ENCODE results near the gene AKAP1. TPM values are rescaled to one million over a fixed set of nuclear protein-coding genes. Genes with fewer than 3 reads are reported as not detected.

Gene AKAP1
- total RNA-seq, 2 experiments from 2014 or later: 41.8 to 49.0 TPM

- BruUV-seq (replicated peaks): no TSS peak
Measured at GRCh38 chr17:57140316-57140715, 55.3 kb downstream of the AKAP1 start.

DNA sequence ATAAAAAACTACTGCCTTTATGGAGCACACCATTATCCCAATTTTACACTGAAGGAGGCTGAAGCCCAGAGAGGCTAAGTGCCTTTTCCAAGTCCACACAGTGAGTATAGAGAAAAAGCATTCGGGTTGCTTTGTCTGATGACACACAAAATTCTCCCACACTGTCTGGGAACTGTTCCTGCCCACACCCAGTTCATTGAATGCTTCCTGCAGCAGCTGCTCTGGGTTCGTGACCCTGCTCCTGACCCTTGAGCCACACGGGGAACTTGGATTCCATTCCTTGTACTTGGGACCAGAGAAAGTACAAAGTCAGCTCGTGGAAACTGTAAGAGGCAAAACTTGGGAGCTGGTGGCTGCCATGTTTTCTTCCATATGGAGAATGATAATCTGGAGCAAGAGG, 57.9 kb downstream of the AKAP1 start:
- Histone ChIP-seq H3K9me3 (ENCODE audit: low read length) (no peaks in the 10 kb centered on the region), H3K4me3 (ENCODE audit: low read depth, low read length, poor library complexity, severe bottlenecking) (no peak overlapping the region), H3K9me2 (ENCODE audit: insufficient read depth, low read length) (no peaks in the 10 kb centered on the region), H3K36me3 (ENCODE audit: insufficient read depth, low read length) (no peaks in the 10 kb centered on the region), H2AFZ (ENCODE audit: low read length) (no peak overlapping the region), H3K27ac (ENCODE audit: low read depth, low read length, poor library complexity, severe bottlenecking) (no peak overlapping the region), H4K20me1 (ENCODE audit: insufficient read depth, low read length) (no peaks in the 10 kb centered on the region), H3K79me2 (ENCODE audit: insufficient read depth, low read depth, low read length) (no peaks in the 10 kb centered on the region), H3K4me1 (ENCODE audit: insufficient read depth, low read length, poor library complexity, severe bottlenecking) (no peaks in the 10 kb centered on the region), H3K4me2 (ENCODE audit: low read length) (no peak overlapping the region)
- no peak for DNase-seq (ENCODE audit: low spot score)
- ChIA-PET CTCF (ENCODE audit: unreplicated experiment) (interaction anchor here (0.6 kb wide), 1 partner anchor 43 kb away, joined by 3 read pairs; no protein-coding TSS in a partner anchor), POLR2A (no interaction called here)
- TF ChIP-seq CTCF (conservative IDR thresholded peaks at IDR 0.05; ENCODE audit: low read length): no peak
- no peak for TF ChIP-seq EZH2phosphoT487 (IDR thresholded peaks at IDR 0.05; ENCODE audit: borderline replicate concordance, low read depth, low read length)
- intact Hi-C loops (cut with micrococcal nuclease; ENCODE audit: unreplicated experiment): no loop called here
- no TSS peak for BruUV-seq (replicated peaks)

More at GRCh38 chr17:57140316-57140715, 55.3 kb downstream of the AKAP1 start:
- no peaks in the 10 kb centered on the region for H3K9me3 ChIP-seq (ENCODE audit: low read length)
- no peak for TF ChIP-seq CTCF (conservative IDR thresholded peaks at IDR 0.05; ENCODE audit: low read length)
- TF ChIP-seq EZH2phosphoT487 (IDR thresholded peaks at IDR 0.05; ENCODE audit: borderline replicate concordance, low read depth, low read length): no peak
- ChIA-PET CTCF (ENCODE audit: unreplicated experiment) (no interaction called here), POLR2A (interaction anchor here (0.7 kb wide), 1 partner anchor 587 kb away, joined by 3 read pairs; no protein-coding TSS in a partner anchor)
- no peaks in the 10 kb centered on the region for H3K36me3 ChIP-seq (ENCODE audit: insufficient read depth, low read length)
- H3K9me2 ChIP-seq (ENCODE audit: insufficient read depth, low read length): no peaks in the 10 kb centered on the region
- no peak overlapping the region for H3K4me3 ChIP-seq (ENCODE audit: low read depth, low read length, poor library complexity, severe bottlenecking)
- no peak for DNase-seq (ENCODE audit: low spot score)
- no peaks in the 10 kb centered on the region for H3K4me1 ChIP-seq (ENCODE audit: insufficient read depth, low read length, poor library complexity, severe bottlenecking)
- no peak overlapping the region for H3K4me2 ChIP-seq (ENCODE audit: low read length)
- no peaks in the 10 kb centered on the region for H4K20me1 ChIP-seq (ENCODE audit: insufficient read depth, low read length)
- H3K79me2 ChIP-seq (ENCODE audit: insufficient read depth, low read depth, low read length): no peaks in the 10 kb centered on the region
- intact Hi-C loops (cut with micrococcal nuclease; ENCODE audit: unreplicated experiment): no loop called here
- no peak overlapping the region for H3K27ac ChIP-seq (ENCODE audit: low read depth, low read length, poor library complexity, severe bottlenecking)
- no peak overlapping the region for H2AFZ ChIP-seq (ENCODE audit: low read length)

DNA sequence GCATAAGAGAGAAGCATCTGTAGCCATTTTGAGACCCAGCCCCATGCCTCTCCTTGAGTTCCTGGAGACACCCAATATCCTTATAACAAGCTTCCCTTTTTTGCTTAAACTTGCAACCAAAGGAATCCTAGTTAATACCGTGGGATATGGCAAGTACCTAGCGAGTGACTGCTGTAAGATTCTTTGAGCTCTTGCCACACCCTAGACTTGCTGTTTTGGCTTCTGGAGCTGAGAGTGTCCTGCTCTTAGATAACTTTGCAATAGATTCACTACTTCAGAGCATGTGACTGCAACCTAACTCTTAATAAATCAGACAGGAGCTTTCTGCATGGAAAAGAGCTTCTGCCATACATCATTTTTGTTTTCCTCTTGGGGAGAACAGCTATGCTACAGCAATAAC, 58.3 kb downstream of the AKAP1 start:
- Histone ChIP-seq H3K4me1 (ENCODE audit: insufficient read depth, low read length, poor library complexity, severe bottlenecking) (no peaks in the 10 kb centered on the region), H2AFZ (ENCODE audit: low read length) (no peak overlapping the region), H3K27ac (ENCODE audit: low read depth, low read length, poor library complexity, severe bottlenecking) (no peak overlapping the region), H3K9me3 (ENCODE audit: low read length) (no peaks in the 10 kb centered on the region), H3K79me2 (ENCODE audit: insufficient read depth, low read depth, low read length) (no peaks in the 10 kb centered on the region), H3K4me3 (ENCODE audit: low read depth, low read length, poor library complexity, severe bottlenecking) (no peak overlapping the region), H4K20me1 (ENCODE audit: insufficient read depth, low read length) (no peaks in the 10 kb centered on the region), H3K9me2 (ENCODE audit: insufficient read depth, low read length) (no peaks in the 10 kb centered on the region), H3K36me3 (ENCODE audit: insufficient read depth, low read length) (no peaks in the 10 kb centered on the region), H3K4me2 (ENCODE audit: low read length) (no peak overlapping the region)
- DNase-seq (ENCODE audit: low spot score): no peak
- TF ChIP-seq CTCF (conservative IDR thresholded peaks at IDR 0.05; ENCODE audit: low read length) (no peak), EZH2phosphoT487 (IDR thresholded peaks at IDR 0.05; ENCODE audit: borderline replicate concordance, low read depth, low read length) (no peak)
- no TSS peak for BruUV-seq (replicated peaks)
- POLR2A ChIA-PET: no interaction called here
- CTCF ChIA-PET (ENCODE audit: unreplicated experiment): interaction anchor here (0.6 kb wide), 1 partner anchor 43 kb away, joined by 3 read pairs; no protein-coding TSS in a partner anchor
- intact Hi-C loops (cut with micrococcal nuclease; ENCODE audit: unreplicated experiment): no loop called here
